ENCODE results near the gene CPNE6. TPM values are rescaled to one million over a fixed set of nuclear protein-coding genes. Genes with fewer than 3 reads are reported as not detected.

CPNE6 gene
- total RNA-seq, 1 experiment from 2014 or later: not detected

- Mint-ChIP-seq H3K4me3 (no peak overlapping the region), H3K36me3 (ENCODE audit: insufficient read depth in 1 of 3, low read depth in 3 of 3) (peaks cover 2 to 5% (median 2%) of the 10 kb centered on the region in 3 experiments), H3K27me3 (ENCODE audit: low read depth) (peaks cover 2% of the 10 kb centered on the region; the same call in 1 of the 2 replicates), H3K27ac (no peak overlapping the region), H3K4me1 (peaks cover 3 to 5% of the 10 kb centered on the region in 2 experiments), H3K9me3 (peaks cover 2% of the 10 kb centered on the region in 2 experiments; a peak in 3 of 5 replicates)
- Histone ChIP-seq H3K18ac (ENCODE audit: insufficient read length, low read depth, low read length) (no peak overlapping the region), H4K20me1 (ENCODE audit: control insufficient read depth, insufficient read depth, insufficient read length) (no peaks in the 10 kb centered on the region), H3K27me3 (ENCODE audit: insufficient read depth, low read length) (no peaks in the 10 kb centered on the region), H3K14ac (ENCODE audit: insufficient read depth, low read length) (no peak overlapping the region), H4K8ac (replicated peaks; ENCODE audit: insufficient read length, low read depth, low read length) (no peak overlapping the region), H4K5ac (ENCODE audit: insufficient read length, low read depth, low read length) (no peak overlapping the region), H2BK15ac (ENCODE audit: low read depth, low read length) (no peak overlapping the region), H3K4ac (ENCODE audit: low read depth, low read length) (no peak overlapping the region), H3K4me2 (ENCODE audit: insufficient read depth, insufficient read length, low read length) (no peak overlapping the region), H2BK20ac (ENCODE audit: low read depth, low read length, poor library complexity, severe bottlenecking) (no peak overlapping the region), H2BK12ac (ENCODE audit: insufficient read length, low read depth, low read length) (no peak overlapping the region), H2AK5ac (ENCODE audit: insufficient read length, low read length) (no peak overlapping the region), H3K9me3 (ENCODE audit: control insufficient read depth, low read depth, low read length) (no peaks in the 10 kb centered on the region), H3K79me1 (ENCODE audit: insufficient read depth, low read depth, low read length, poor library complexity, severe bottlenecking) (no peaks in the 10 kb centered on the region), H3K23me2 (ENCODE audit: insufficient read length, low read depth, low read length, poor library complexity, severe bottlenecking) (peaks cover 9% of the 10 kb centered on the region), H2BK120ac (ENCODE audit: low read depth, low read length, poor library complexity, severe bottlenecking) (no peak overlapping the region), H3K27ac (ENCODE audit: insufficient read length, low read depth, low read length) (no peak overlapping the region), H3T11ph (ENCODE audit: low read length) (no peak overlapping the region), H3K4me1 (ENCODE audit: insufficient read depth, low read length) (no peaks in the 10 kb centered on the region), H3K9ac (ENCODE audit: extremely low read depth, insufficient read length, low read length) (no peak overlapping the region), H2AFZ (ENCODE audit: low read length) (no peak overlapping the region), H3K56ac (ENCODE audit: insufficient read length, low read depth, low read length) (no peak overlapping the region), H4K91ac (ENCODE audit: insufficient read length, low read depth, low read length) (no peak overlapping the region), H3K23ac (ENCODE audit: insufficient read length, low read depth, low read length) (no peak overlapping the region), H2BK5ac (ENCODE audit: insufficient read length, low read length) (no peak overlapping the region), H3K79me2 (ENCODE audit: insufficient read depth, low read length) (no peaks in the 10 kb centered on the region)
- DNase-seq: no peak
- WGBS (ENCODE audit: extremely low coverage, insufficient read length, low lambda C conversion rate): no CpG with 5 or more reads among the region's 9 CpGs
- TF ChIP-seq CTCF (conservative IDR thresholded peaks at IDR 0.05): no peak
Observed at GRCh38 chr14:24110060-24110459, 38.7 kb downstream of the CPNE6 start.

Measured in H9 (cell line).